ENCODE results near the gene PCBP4. TPM values are rescaled to one million over a fixed set of nuclear protein-coding genes. Genes with fewer than 3 reads are reported as not detected.

The PCBP4 gene
- polyA plus RNA-seq, 3 donors = 0.09 to 1.3 (median 0.22) TPM

- H4K20me1 ChIP-seq (ENCODE audit: insufficient read depth, low read length) = peaks cover 4% of the 10 kb centered on the region
- no peak overlapping the region for H3K27ac Mint-ChIP-seq
- peaks cover 14% of the 10 kb centered on the region for H3K4me1 Mint-ChIP-seq
- H3K4me3 Mint-ChIP-seq = peak overlapping the region; percentile 34 to 83
- H2AFZ ChIP-seq (ENCODE audit: insufficient read depth, low read depth, low read length, poor library complexity, severe bottlenecking) = no peak overlapping the region
- H3K79me2 ChIP-seq (ENCODE audit: insufficient read depth, low read length) = no peaks in the 10 kb centered on the region
- H3K36me3 ChIP-seq (replicated peaks in 1 of 2; ENCODE audit: control insufficient read depth in 1 of 2, insufficient read depth in 2 of 2, low read length in 2 of 2) = no peaks in the 10 kb centered on the region
- DNase-seq = no peak
- intact Hi-C loops (cut with micrococcal nuclease) = no loop called here
- no peak overlapping the region for H3K4me2 ChIP-seq (replicated peaks; ENCODE audit: extremely low read depth, low read length, poor library complexity, severe bottlenecking)
- no peak overlapping the region for H3K27ac ChIP-seq (ENCODE audit: low read depth in 1 of 2, low read length in 2 of 2)
- H3K4me1 ChIP-seq (ENCODE audit: control insufficient read depth in 1 of 2, insufficient read depth in 2 of 2, low read length in 2 of 2) = peaks cover 9 to 14% of the 10 kb centered on the region in 2 donors
- H3K9ac ChIP-seq (ENCODE audit: insufficient read depth, low read length, poor library complexity, severe bottlenecking) = no peak overlapping the region
- H3K9me3 ChIP-seq (replicated peaks in 1 of 2; ENCODE audit: control insufficient read depth in 1 of 2, insufficient read depth in 1 of 2, low read length in 2 of 2) = no peaks in the 10 kb centered on the region
- TF ChIP-seq, protein P1, sequence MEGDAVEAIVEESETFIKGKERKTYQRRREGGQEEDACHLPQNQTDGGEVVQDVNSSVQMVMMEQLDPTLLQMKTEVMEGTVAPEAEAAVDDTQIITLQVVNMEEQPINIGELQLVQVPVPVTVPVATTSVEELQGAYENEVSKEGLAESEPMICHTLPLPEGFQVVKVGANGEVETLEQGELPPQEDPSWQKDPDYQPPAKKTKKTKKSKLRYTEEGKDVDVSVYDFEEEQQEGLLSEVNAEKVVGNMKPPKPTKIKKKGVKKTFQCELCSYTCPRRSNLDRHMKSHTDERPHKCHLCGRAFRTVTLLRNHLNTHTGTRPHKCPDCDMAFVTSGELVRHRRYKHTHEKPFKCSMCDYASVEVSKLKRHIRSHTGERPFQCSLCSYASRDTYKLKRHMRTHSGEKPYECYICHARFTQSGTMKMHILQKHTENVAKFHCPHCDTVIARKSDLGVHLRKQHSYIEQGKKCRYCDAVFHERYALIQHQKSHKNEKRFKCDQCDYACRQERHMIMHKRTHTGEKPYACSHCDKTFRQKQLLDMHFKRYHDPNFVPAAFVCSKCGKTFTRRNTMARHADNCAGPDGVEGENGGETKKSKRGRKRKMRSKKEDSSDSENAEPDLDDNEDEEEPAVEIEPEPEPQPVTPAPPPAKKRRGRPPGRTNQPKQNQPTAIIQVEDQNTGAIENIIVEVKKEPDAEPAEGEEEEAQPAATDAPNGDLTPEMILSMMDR (IDR thresholded peaks at IDR 0.05) = no peak
- H3K36me3 Mint-ChIP-seq = peaks cover 10 to 12% of the 10 kb centered on the region in 2 donors
- peaks cover 10 to 54% of the 10 kb centered on the region in 2 donors for H3K27me3 ChIP-seq (ENCODE audit: control insufficient read depth in 2 of 2, insufficient read depth in 2 of 2, low read length in 2 of 2)
- peaks cover 42 to 66% (median 44%) of the 10 kb centered on the region in 3 donors for H3K27me3 Mint-ChIP-seq (ENCODE audit: low read depth in 3 of 3)
- 100% methylated on average over 2 of the region's 5 CpGs for WGBS (ENCODE audit: insufficient coverage)
- peaks cover 0 to 17% (median 0%) of the 10 kb centered on the region in 7 donors for H3K9me3 Mint-ChIP-seq
- H3K4me3 ChIP-seq (replicated peaks in 1 of 3; ENCODE audit: low read depth in 2 of 3, low read length in 3 of 3) = no peak overlapping the region
These were observed 768 bp downstream of the PCBP4 start for GRCh38 chr3:51966486-51966885.

GRCh38 chr3:51966016-51966415 is 1.2 kb downstream of the PCBP4 start:
- Histone ChIP-seq H3K27me3 (ENCODE audit: control insufficient read depth in 2 of 2, insufficient read depth in 2 of 2, low read length in 2 of 2) (peaks cover 10 to 54% of the 10 kb centered on the region in 2 donors), H3K4me3 (replicated peaks in 1 of 3; ENCODE audit: low read depth in 2 of 3, low read length in 3 of 3) (no peak overlapping the region), H3K27ac (ENCODE audit: low read depth in 1 of 2, low read length in 2 of 2) (no peak overlapping the region), H3K36me3 (replicated peaks in 1 of 2; ENCODE audit: control insufficient read depth in 1 of 2, insufficient read depth in 2 of 2, low read length in 2 of 2) (no peaks in the 10 kb centered on the region), H3K4me1 (ENCODE audit: control insufficient read depth in 1 of 2, insufficient read depth in 2 of 2, low read length in 2 of 2) (peaks cover 9 to 14% of the 10 kb centered on the region in 2 donors), H3K79me2 (ENCODE audit: insufficient read depth, low read length) (no peaks in the 10 kb centered on the region), H3K4me2 (replicated peaks; ENCODE audit: extremely low read depth, low read length, poor library complexity, severe bottlenecking) (no peak overlapping the region), H2AFZ (ENCODE audit: insufficient read depth, low read depth, low read length, poor library complexity, severe bottlenecking) (no peak overlapping the region), H3K9ac (ENCODE audit: insufficient read depth, low read length, poor library complexity, severe bottlenecking) (no peak overlapping the region), H3K9me3 (replicated peaks in 1 of 2; ENCODE audit: control insufficient read depth in 1 of 2, insufficient read depth in 1 of 2, low read length in 2 of 2) (no peaks in the 10 kb centered on the region), H4K20me1 (ENCODE audit: insufficient read depth, low read length) (peaks cover 4% of the 10 kb centered on the region)
- Mint-ChIP-seq H3K4me3 (peak overlapping the region in 1 of 2 donors; percentile 35), H3K36me3 (peaks cover 7 to 12% of the 10 kb centered on the region in 2 donors), H3K27me3 (ENCODE audit: low read depth in 3 of 3) (peaks cover 41 to 70% (median 45%) of the 10 kb centered on the region in 3 donors), H3K27ac (no peak overlapping the region), H3K9me3 (peaks cover 0 to 17% (median 0%) of the 10 kb centered on the region in 7 donors), H3K4me1 (peaks cover 14% of the 10 kb centered on the region)
- DNase-seq = no peak
- TF ChIP-seq, protein P1 (IDR thresholded peaks at IDR 0.05) = no peak
- WGBS (ENCODE audit: insufficient coverage) = 90% methylated on average over 2 of the region's 2 CpGs
- intact Hi-C loops (cut with micrococcal nuclease) = no loop called here

Data from CD14-positive monocyte (primary cell).